Prostate gland (tissue), 2 donors: ENCODE measurements around the gene ATAD3C.

Experiments
- POLR2A ChIP-seq: fragments of 450-650 bp; IDR thresholded peaks from one replicate; pipeline ENCODE4 v1.6.1; 2016; ENCODE audit warnings: antibody characterized with exemption, mild to moderate bottlenecking
- TF ChIP-seq, protein P1 (sequence below), 4 experiments: fragments of 200-600 bp in 2 of 4; fragments of 450-650 bp in 2 of 4; sonication (generic) in 2 of 4; IDR thresholded peaks; 1 replicate in 3 of 4; 2 replicates in 1 of 4; pipeline ENCODE4 v1.5.1; 2016 to 2019; ENCODE audit warnings: antibody characterized with exemption in 4 of 4, mild to moderate bottlenecking in 2 of 4, moderate library complexity in 2 of 4

DNA sequence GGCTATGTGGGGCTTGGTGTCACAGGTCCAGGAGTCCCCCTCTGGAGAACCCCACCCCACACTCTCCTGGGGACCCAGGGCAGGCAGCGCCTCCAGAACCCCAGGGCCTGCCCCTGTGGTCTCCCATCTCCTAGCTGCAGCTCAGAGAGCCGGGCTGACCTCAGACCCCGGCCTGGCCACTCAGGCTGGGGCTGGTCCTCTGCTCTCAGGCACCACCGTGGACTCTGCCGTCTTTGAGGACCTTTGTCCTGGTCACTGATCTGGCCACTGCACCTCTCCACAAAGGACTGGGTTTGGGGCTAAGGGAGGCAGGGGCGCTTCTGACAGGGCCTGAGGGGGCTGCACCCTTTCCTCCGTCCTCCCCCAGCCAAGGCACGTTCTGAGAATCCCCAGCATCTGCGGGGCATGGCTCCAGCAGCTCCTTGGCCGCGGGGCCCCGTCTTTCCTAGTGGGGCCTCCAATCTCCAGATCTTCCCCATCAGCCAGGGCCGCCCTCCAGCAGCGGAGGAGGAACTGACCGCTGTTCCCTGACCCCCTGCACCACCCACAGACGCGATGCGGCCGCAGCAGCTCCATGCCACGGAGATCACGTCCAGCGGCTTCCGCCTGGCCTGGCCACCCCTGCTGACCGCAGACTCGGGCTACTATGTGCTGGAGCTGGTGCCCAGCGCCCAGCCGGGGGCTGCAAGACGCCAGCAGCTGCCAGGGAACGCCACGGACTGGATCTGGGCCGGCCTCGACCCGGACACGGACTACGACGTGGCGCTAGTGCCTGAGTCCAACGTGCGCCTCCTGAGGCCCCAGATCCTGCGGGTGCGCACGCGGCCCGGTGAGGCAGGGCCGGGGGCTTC, 10.7 kb upstream of the ATAD3C start:
- TF ChIP-seq POLR2A, result no peak
- TF ChIP-seq, protein P1, sequence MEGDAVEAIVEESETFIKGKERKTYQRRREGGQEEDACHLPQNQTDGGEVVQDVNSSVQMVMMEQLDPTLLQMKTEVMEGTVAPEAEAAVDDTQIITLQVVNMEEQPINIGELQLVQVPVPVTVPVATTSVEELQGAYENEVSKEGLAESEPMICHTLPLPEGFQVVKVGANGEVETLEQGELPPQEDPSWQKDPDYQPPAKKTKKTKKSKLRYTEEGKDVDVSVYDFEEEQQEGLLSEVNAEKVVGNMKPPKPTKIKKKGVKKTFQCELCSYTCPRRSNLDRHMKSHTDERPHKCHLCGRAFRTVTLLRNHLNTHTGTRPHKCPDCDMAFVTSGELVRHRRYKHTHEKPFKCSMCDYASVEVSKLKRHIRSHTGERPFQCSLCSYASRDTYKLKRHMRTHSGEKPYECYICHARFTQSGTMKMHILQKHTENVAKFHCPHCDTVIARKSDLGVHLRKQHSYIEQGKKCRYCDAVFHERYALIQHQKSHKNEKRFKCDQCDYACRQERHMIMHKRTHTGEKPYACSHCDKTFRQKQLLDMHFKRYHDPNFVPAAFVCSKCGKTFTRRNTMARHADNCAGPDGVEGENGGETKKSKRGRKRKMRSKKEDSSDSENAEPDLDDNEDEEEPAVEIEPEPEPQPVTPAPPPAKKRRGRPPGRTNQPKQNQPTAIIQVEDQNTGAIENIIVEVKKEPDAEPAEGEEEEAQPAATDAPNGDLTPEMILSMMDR (IDR thresholded peaks at IDR 0.05), result no peak
